Keratinocyte (primary cell): ENCODE results near the gene SARS1.

Source experiments
- EZH2 ChIP-seq: IDR thresholded peaks from one replicate; pipeline ENCODE4 v1.6.1; 2012; ENCODE audit warnings: inconsistent platforms, mild to moderate bottlenecking, low read length, moderate library complexity
- TF ChIP-seq, protein P1 (sequence below), 3 experiments: IDR thresholded peaks in 1 of 3; conservative IDR thresholded peaks in 1 of 3; optimal IDR thresholded peaks in 1 of 3; 2 replicates in 2 of 3; 3 replicates in 1 of 3; pipeline versions ENCODE3 to v1.5.1; 2011; ENCODE audit warnings: low read length in 3 of 3, mild to moderate bottlenecking in 3 of 3, moderate library complexity in 2 of 3, control low read depth in 1 of 3, inconsistent platforms in 1 of 3; ENCODE audit not compliant: insufficient read depth in 2 of 3; ENCODE audit errors: extremely low read depth in 1 of 3

DNA sequence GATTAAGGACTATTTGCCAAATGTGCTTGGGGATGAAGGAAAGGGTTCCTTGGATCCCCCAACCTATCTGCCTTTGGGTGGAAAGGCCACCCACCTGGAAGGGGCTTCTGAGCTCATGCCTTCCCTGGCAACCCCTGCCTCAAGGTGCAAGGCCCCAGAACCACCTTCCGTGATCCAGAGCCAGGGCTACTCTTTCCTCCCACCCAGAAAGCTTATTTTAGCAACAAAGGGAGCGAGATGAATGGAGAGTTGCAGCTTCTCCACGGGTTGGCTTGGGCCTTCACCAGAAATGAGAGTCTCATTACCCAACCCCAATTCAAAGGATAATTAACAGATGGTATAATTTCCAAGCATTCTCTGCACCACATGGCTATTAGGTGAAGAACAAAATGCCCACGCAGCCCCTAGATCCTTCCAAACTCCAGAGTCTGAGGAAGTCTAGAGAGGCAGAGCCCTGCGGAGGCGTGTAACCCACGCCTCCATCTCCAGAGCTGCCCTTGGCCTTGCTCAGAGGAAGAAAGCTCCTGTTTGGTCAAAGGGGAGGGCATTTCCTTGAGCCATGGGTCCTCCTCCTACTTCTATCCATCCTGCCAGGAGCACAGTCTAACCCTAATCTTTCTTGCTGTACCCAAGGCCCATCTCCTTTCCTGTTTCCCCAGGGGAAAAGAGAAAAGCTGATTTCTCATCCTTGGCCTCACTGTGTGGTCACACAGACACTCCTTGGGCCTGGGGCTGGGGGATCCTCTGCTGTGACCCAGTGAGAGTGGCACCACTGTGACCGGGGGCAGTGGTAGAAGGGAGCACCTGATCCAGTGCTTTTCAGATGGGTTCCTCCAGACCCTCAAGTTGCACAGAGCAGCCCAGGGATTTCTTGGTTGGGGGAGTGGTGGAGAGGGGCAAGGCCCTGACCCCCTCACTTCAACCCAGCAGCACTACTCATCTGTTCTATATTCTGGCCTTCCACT is 34.0 kb downstream of the SARS1 start:
- TF ChIP-seq, protein P1, sequence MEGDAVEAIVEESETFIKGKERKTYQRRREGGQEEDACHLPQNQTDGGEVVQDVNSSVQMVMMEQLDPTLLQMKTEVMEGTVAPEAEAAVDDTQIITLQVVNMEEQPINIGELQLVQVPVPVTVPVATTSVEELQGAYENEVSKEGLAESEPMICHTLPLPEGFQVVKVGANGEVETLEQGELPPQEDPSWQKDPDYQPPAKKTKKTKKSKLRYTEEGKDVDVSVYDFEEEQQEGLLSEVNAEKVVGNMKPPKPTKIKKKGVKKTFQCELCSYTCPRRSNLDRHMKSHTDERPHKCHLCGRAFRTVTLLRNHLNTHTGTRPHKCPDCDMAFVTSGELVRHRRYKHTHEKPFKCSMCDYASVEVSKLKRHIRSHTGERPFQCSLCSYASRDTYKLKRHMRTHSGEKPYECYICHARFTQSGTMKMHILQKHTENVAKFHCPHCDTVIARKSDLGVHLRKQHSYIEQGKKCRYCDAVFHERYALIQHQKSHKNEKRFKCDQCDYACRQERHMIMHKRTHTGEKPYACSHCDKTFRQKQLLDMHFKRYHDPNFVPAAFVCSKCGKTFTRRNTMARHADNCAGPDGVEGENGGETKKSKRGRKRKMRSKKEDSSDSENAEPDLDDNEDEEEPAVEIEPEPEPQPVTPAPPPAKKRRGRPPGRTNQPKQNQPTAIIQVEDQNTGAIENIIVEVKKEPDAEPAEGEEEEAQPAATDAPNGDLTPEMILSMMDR (optimal IDR thresholded peaks at IDR 0.05 in 1 of 3, IDR thresholded peaks at IDR 0.05 in 1 of 3, conservative IDR thresholded peaks at IDR 0.05 in 1 of 3; ENCODE audit: extremely low read depth in 1 of 3, insufficient read depth in 2 of 3, low read length in 3 of 3) = no peak
- no peak for TF ChIP-seq EZH2
